AG09309 (cell line): ENCODE results near the gene NUP93.
"Not testable (repeated sequence)": the region's sequence is repeated elsewhere in the genome, so short reads cannot be mapped to it uniquely, and the experiment has no call there.

ENCODE experiments used
- DNase-seq: peaks from one replicate; pipeline ENCODE4 v3.0.0-alpha.2; 2010; ENCODE audit warnings: low read depth
- H3K4me3 ChIP-seq: 2 replicates; pipeline ENCODE4 v1.5.1; 2011; ENCODE audit warnings: mild to moderate bottlenecking, low read depth, low read length, moderate library complexity; ENCODE audit not compliant: control insufficient read depth
- CTCF ChIP-seq: IDR thresholded peaks from 2 replicates; pipeline ENCODE4 v1.5.1; 2011; ENCODE audit warnings: mild to moderate bottlenecking, low read depth, low read length, inconsistent platforms; ENCODE audit not compliant: insufficient read depth, control insufficient read depth; ENCODE audit errors: missing control alignments

The NUP93 gene

GRCh38 chr16:56797861-56798260 lies 67.9 kb downstream of the NUP93 start:
- TF ChIP-seq CTCF = no peak
- no peak overlapping the region for H3K4me3 ChIP-seq
- no peak for DNase-seq

GRCh38 chr16:56798955-56799354 lies 69.0 kb downstream of the NUP93 start:
- H3K4me3 ChIP-seq = no peak overlapping the region
- TF ChIP-seq CTCF = no peak
- DNase-seq = no peak

GRCh38 chr16:56800355-56800754 lies 70.4 kb downstream of the NUP93 start:
- DNase-seq = no peak
- no peak for TF ChIP-seq CTCF
- no peak overlapping the region for H3K4me3 ChIP-seq

- DNase-seq = no peak
- no peak overlapping the region for H3K4me3 ChIP-seq
- no peak for TF ChIP-seq CTCF
Observed at GRCh38 chr16:56801762-56802161, 71.8 kb downstream of the NUP93 start.

- TF ChIP-seq CTCF = no peak
- DNase-seq = peak; percentile 24
- H3K4me3 ChIP-seq = no peak overlapping the region
Observed at GRCh38 chr16:56807011-56807675, 77.2 kb downstream of the NUP93 start.

GRCh38 chr16:56807676-56808067 lies 77.7 kb downstream of the NUP93 start:
- H3K4me3 ChIP-seq, DNase-seq: not testable (repeated sequence)

- DNase-seq = no peak
- no peak for TF ChIP-seq CTCF
- no peak overlapping the region for H3K4me3 ChIP-seq
Observed at GRCh38 chr16:56810954-56811353, 81.0 kb downstream of the NUP93 start.

- DNase-seq, H3K4me3 ChIP-seq: not testable (repeated sequence)
Observed at GRCh38 chr16:56811602-56812001, 81.7 kb downstream of the NUP93 start.
